GM18867 (cell line): ENCODE measurements around the gene OPA3.

ENCODE experiments used
- ATAC-seq: cut with Tn5 transposase; IDR thresholded peaks from one replicate; pipeline ENCODE4 v1.9.1; 2021; ENCODE audit warnings: mild to moderate bottlenecking, moderate library complexity; ENCODE audit not compliant: unreplicated experiment

Gene OPA3

GRCh38 chr19:45484273-45484945 lies 100.2 kb downstream of the OPA3 start:
- no peak for ATAC-seq

- ATAC-seq = no peak
Measured at GRCh38 chr19:45483033-45483432, 101.6 kb downstream of the OPA3 start.

- peak; percentile 71 for ATAC-seq
Measured at GRCh38 chr19:45478454-45479238, 106.0 kb downstream of the OPA3 start.

- ATAC-seq = no peak
Measured at GRCh38 chr19:45477713-45478453, 106.7 kb downstream of the OPA3 start.
